Measurements from ENCODE around the gene ZNHIT1. TPM values are rescaled to one million over a fixed set of nuclear protein-coding genes. Genes with fewer than 3 reads are reported as not detected.

Gene ZNHIT1
- total RNA-seq, 1 donor from 2014 or later = 53.3 TPM

DNA sequence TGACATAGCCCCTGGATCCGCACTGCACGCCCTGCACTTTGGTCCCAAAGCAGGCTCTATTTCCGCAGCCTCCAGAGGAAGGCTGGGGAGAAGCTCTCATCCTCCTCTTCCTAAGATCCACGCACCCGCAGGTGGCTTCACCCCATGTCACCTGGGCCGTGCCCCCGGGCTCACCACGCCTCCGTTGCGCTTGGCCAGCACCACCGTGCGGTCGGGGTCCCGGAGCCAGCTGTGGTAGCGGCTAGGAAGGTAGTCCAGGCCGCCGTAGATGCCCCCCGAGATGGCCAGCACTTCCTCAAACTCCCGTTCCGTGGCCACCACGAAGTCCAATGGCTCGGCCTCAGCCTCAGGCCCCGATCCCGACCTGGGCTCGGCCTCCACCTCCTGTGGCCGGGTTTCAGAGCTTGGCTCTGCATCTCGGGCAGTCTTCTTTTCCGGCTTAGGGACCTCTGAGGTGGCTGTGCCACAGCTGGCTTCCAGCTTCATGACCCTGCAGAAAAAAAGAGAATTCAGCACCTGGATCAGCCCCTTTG, 43.6 kb upstream of the ZNHIT1 start:
- H3K4me3 Mint-ChIP-seq = no peak overlapping the region
- H3K27me3 Mint-ChIP-seq (ENCODE audit: low read depth) = peaks cover 97% of the 10 kb centered on the region
- peaks cover 26% of the 10 kb centered on the region for H3K4me1 Mint-ChIP-seq
- H3K27ac Mint-ChIP-seq (ENCODE audit: unreplicated experiment) = no peak overlapping the region
- no peak for TF ChIP-seq CTCF (conservative IDR thresholded peaks at IDR 0.05)
- DNase-seq (ENCODE audit: low read depth, low spot score) = no peak
- no peaks in the 10 kb centered on the region for H3K9me3 Mint-ChIP-seq
- H3K36me3 Mint-ChIP-seq (ENCODE audit: low read depth) = no peaks in the 10 kb centered on the region

- H3K4me1 Mint-ChIP-seq = peaks cover 17% of the 10 kb centered on the region
- peaks cover 96% of the 10 kb centered on the region for H3K27me3 Mint-ChIP-seq (ENCODE audit: low read depth)
- no peak for DNase-seq (ENCODE audit: low read depth, low spot score)
- TF ChIP-seq CTCF (conservative IDR thresholded peaks at IDR 0.05) = no peak
- no peak overlapping the region for H3K27ac Mint-ChIP-seq (ENCODE audit: unreplicated experiment)
- no peaks in the 10 kb centered on the region for H3K36me3 Mint-ChIP-seq (ENCODE audit: low read depth)
- H3K4me3 Mint-ChIP-seq = no peak overlapping the region
- H3K9me3 Mint-ChIP-seq = no peaks in the 10 kb centered on the region
These were observed 42.3 kb upstream of the ZNHIT1 start for GRCh38 chr7:101175664-101176063.

GRCh38 chr7:101177644-101178043, 40.3 kb upstream of the ZNHIT1 start:
- peaks cover 89% of the 10 kb centered on the region for H3K27me3 Mint-ChIP-seq (ENCODE audit: low read depth)
- peaks cover 12% of the 10 kb centered on the region for H3K4me1 Mint-ChIP-seq
- H3K9me3 Mint-ChIP-seq = peaks cover 4% of the 10 kb centered on the region
- no peak for DNase-seq (ENCODE audit: low read depth, low spot score)
- no peak overlapping the region for H3K27ac Mint-ChIP-seq (ENCODE audit: unreplicated experiment)
- H3K4me3 Mint-ChIP-seq = no peak overlapping the region
- no peaks in the 10 kb centered on the region for H3K36me3 Mint-ChIP-seq (ENCODE audit: low read depth)
- no peak for TF ChIP-seq CTCF (conservative IDR thresholded peaks at IDR 0.05)

- no peak for TF ChIP-seq CTCF (conservative IDR thresholded peaks at IDR 0.05)
- Mint-ChIP-seq H3K27ac (ENCODE audit: unreplicated experiment) (peak overlapping the region; percentile 95), H3K9me3 (peaks cover 4% of the 10 kb centered on the region), H3K4me3 (peak overlapping the region; percentile 88), H3K27me3 (ENCODE audit: low read depth) (peaks cover 76% of the 10 kb centered on the region), H3K36me3 (ENCODE audit: low read depth) (no peaks in the 10 kb centered on the region), H3K4me1 (peaks cover 14% of the 10 kb centered on the region)
- peak; percentile 45 for DNase-seq (ENCODE audit: low read depth, low spot score)
These were observed 38.8 kb upstream of the ZNHIT1 start for GRCh38 chr7:101179117-101179516.

DNA sequence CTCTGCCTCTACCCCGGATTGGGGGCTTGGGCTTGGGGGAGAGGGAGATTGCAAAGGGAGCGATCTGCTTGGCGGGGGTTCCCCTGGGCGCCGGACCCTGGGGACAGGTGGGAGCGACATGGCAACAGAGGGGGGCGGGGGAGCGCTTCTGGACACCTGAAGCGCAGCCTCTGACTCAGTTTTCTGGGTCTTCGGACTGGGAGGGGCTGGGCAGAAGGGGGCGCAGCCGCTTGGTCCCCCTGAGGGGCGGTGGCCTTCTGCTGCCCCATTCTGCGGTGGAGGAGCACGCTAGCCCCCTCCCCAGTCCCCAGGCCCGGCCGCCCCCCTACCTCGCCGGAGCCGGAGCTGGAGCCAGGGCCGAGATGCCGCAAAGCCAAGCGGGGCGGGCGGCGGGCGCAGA, 38.3 kb upstream of the ZNHIT1 start:
- Mint-ChIP-seq H3K4me3 (peak overlapping the region; percentile 88), H3K9me3 (peaks cover 4% of the 10 kb centered on the region), H3K36me3 (ENCODE audit: low read depth) (no peaks in the 10 kb centered on the region), H3K27me3 (ENCODE audit: low read depth) (peaks cover 72% of the 10 kb centered on the region), H3K27ac (ENCODE audit: unreplicated experiment) (no peak overlapping the region), H3K4me1 (peaks cover 14% of the 10 kb centered on the region)
- TF ChIP-seq CTCF (conservative IDR thresholded peaks at IDR 0.05) = no peak
- no peak for DNase-seq (ENCODE audit: low read depth, low spot score)
